T-helper 9 cell (primary cell): ENCODE data around the gene MPHOSPH8.
"Not testable (repeated sequence)": the region's sequence is repeated elsewhere in the genome, so short reads cannot be mapped to it uniquely, and the experiment has no call there.

Experiments
- DNase-seq: peaks from one replicate; pipeline ENCODE4 v3.0.0-alpha.2; 2020

MPHOSPH8 gene

DNA sequence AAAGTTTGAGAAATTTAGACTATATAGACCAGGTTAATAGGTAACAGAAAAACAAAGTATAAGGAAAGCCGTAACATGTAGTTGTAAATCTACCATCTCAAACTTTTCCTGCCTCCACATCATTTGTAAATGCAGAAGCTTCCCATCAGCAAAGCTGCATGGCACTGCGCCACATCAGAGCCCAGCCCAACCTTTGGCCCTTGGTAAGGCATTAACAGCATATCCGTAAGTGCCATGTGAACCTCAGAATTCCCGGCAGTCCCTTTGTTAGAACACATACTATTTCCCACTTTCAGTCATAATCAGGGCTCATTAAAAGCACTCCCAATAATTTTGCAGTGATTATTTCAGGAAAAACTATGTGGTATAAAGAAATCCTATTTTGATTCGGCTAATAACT is 51.6 kb downstream of the MPHOSPH8 start:
- no peak for DNase-seq

DNA sequence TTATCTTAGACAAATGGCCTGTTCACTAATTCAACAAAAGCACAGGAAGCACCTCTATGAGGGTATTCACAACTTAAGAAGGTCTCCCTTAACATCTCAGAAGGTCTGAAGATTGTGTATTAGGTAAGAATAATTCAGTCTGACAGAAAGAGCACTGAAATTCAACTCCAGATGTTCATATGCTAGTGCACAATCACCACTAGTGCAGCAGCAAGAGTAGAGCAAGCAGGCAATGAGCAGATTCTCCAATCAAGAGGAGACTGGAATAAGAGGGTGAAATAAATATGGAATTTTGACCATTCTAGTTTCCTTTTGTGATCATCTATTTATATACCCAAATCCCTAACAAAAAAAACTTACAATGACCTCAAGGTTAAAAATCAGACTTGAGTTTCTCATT is 52.0 kb downstream of the MPHOSPH8 start:
- no peak for DNase-seq

DNA sequence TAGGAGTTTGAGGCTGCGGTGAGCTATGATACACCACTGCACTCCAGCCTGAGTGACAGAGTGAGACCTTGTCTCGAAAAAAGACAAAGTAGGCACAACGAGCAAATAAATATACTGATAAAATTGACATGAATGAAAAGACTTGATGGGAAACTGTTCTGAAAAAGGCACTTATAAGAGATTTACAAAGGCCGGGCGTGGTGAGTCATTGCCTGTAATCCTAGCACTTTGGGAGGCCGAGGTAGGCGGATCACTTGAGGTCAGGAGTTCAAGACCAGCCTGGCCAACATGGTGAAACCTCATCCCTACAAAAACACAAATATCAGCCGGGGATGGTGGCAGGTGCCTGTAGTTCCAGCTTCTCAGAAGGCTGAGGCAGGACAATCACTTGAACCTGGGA is 58.0 kb downstream of the MPHOSPH8 start:
- not testable (repeated sequence) for DNase-seq

DNA sequence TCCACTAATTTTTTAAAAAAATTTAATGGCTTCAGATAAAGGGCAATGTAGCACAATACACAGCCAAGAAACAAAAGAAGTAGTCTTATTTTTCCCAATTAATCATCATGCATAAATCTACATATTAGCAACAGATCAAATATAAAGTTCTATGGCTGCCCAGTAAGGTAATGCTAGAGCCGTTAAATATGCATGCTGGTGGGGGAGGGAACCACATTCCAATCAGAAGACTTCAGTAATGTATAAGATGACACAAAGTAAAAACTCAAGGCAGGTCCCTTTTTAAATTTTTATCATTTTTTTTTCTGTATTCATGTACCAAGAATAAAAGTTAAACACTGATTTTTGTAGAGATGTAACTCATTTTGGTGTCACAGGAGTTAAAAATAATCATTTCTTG is 62.0 kb downstream of the MPHOSPH8 start:
- DNase-seq = no peak

DNA sequence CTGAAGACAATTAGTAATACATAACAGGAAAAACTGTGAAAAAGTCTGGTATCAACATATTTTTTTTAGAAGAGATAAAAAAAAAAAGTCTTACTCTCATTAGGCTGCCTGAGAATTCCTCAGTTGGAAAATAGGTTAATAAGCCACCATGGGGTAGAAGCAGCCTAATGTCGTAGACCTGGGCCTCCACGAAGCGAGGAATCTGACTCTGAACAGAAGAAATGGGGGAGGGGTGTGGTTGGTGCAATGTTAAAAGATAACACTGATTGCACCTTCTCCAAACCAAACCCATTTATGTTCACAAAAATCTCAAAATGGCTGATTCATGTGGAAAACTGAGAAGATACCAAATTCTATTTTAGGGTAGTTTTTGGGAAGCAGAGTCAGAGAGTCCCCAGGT is 62.4 kb downstream of the MPHOSPH8 start:
- DNase-seq = no peak

DNA sequence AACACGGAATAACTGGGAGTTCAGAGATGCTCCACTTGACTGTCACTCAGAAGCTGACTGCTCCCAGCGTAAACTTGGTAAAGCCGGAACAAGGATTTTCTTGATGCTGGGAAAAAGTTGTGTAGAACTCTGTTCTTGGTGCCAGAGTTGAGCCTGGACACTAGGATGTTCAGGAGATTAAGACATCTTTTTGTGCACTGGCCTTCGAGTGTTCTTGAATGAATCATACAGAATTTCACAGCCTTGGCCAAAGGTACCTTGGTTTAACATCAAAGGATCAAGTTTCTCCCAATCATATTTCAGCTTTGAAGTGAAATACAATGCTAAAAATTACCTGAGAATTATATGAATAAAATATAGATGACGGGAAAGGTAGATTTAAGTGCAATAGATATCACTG is 67.5 kb downstream of the MPHOSPH8 start:
- not testable (repeated sequence) for DNase-seq

DNA sequence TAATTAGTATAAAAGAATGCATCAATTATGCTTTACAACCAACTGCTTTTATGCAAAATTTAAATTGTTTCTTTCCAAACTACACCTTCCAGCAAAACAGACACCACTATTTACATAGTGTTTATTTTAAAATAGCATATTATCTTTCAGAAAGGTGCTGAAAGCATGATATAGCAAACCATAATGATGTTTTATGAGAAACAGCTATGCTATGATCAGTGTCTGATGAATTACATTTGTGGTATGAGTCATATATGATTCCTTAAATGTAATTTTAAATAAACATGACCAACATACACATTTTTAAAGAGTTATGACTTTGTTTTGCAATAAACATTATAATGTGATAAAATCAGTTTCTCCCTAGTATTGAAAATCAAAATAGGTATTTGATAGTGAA is 68.2 kb downstream of the MPHOSPH8 start:
- DNase-seq = not testable (repeated sequence)

DNA sequence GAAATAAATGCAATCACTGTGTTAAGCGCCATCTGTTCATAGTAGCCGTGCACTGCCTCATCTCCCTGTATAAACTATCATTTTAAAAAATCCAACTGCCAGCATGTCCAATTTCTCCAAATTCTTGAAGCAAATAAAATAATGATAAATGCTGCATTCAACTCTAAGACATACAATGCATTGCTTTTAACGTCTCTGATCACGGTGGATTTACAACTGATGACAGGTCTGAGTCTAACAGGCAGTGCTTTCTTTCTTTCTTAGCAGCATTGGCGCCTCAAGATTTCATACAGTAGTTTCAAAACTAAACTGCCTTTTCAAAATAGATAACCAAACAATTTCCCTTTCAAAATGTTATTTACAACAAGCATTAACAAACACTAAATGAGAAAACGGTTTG is 70.8 kb downstream of the MPHOSPH8 start:
- DNase-seq = not testable (repeated sequence)

DNA sequence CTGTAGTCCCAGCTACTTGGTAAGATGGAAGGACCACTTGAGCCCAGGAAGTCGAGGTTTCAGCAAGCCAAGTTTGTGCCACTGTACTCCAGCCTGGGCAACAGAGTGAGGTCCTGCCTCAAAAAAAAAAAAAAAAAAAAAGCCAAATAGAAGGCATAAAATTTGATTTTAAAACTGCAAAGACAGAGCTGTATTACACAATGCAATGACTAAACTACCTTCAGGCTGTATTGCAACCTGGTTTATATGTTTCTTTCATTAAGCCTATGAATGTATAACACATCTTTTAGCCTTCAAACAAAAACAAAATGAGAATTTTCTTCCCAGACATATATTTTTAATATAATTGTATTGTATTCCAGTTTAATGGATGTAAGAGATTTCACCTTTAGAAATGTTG is 75.6 kb downstream of the MPHOSPH8 start:
- DNase-seq = not testable (repeated sequence)

DNA sequence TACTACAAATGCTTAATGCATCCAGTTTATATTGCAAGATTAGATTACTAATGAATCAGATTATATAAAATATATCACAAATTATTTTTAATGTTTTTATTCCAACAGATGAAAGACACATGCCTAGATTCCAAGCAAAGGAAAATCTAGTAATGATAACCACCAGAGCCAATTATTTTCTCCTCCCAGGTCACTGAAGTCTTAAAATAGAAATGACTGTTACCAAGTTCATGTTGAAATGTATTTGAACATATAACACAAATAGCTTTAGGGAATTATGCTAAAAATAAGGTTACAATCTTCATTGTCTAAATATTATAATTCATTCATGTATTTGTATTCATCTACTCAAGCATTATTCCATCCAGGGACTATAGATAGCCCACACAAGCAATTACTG is 76.3 kb downstream of the MPHOSPH8 start:
- not testable (repeated sequence) for DNase-seq

DNA sequence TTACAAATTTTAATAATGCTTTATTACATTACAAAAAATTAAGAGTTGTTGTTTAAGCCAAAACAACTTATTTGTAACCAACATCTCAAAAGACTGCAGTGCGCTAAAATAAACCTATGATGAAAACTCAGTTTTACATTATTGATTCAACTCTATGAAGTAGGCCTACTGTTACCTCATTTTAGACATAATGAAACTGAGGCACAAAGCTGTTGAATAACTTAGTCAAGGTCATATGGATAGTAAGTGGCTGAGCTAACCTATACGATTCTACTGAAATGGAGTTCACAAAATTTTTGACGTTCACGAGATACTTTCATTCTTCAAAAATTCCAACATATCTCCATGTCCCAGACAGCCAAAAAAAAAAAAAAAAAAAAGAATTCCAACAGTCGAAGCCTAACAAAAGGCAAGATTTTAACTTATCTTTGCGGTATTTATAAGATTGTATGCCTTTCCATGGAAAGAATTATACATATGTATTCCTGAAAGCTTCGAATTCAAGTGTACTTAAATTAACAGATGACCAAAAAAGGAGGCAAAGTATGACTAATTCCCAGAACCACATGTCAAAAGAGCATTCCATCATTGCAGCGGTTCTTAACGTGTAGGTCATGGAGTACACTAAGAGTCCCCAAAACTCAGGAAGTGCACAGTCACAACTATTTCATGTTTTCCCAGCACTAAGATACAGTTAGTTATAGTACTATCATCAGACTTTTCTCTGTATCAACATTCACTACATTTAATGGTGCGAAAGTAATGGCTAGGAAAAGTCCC is 79.9 kb downstream of the MPHOSPH8 start:
- DNase-seq = no peak

DNA sequence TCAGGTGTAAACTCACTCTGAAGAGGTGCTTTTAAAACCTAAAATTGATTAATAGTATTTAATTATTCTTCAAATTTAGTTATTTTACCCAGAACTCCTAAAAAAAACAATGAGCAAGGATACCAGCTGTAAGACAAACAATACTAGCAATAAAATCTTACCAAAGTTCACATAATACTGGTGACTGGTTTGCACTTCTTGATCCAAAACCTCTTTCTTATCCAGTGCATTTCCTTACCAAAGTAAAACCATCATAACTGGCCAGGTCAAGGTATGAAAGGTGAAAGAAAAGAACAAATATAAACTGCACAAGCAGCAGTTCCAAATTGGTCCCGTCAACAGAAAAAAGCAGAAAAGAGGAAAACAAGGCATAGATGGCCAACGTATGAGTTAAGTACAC is 86.6 kb downstream of the MPHOSPH8 start:
- no peak for DNase-seq
